ENCODE results near the gene IMPG2.

The IMPG2 gene

DNA sequence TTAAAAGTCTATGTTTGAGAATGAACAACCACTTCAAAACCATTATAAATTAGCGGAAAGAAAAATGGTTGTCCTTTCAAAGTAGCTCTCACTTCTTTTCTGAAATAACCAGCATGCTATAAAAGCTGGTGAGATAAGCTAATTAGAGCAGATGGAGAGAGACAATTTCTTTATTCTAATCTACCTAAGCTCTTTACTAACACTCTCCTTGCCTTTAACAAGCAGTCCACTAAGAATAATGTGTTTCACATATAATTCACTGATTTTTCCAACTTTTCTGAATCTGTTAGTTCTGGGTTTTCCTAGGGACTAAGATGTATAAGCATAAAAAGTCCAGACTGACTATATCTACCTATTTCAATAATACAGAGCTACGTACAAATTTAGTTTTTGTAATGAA, at the start of gene IMPG2:
Gene IMPG2, minus strand, starts transcription at position 101 of the 400 bp plus-strand sequence. CDS start 203 bp downstream, outside the sequence.
- Histone ChIP-seq H4K20me1 (no peaks in the 10 kb centered on the region), H3K4me2 (no peak within 1 kb of the TSS), H3K4me1 (no peaks in the 10 kb centered on the region), H3K9me3 (replicated peaks in 1 of 11) (no peaks in the 10 kb centered on the region), H3K9ac (no peak within 1 kb of the TSS), H3K36me3 (peaks cover 0 to 21% (median 3%) of the 10 kb centered on the region in 11 experiments; a peak in 10 of 22 replicates), H3K27me3 (no peaks in the 10 kb centered on the region), H3K4me3 (no peak within 1 kb of the TSS), H3K27ac (no peak within 1 kb of the TSS)
- no peak for TF ChIP-seq Cebpa-rat (IDR thresholded peaks at IDR 0.05)

GRCh38 chr3:101362406-101362805, 42.0 kb upstream of the IMPG2 start:
- Histone ChIP-seq H3K4me1 (no peaks in the 10 kb centered on the region), H3K36me3 (peaks cover 30 to 88% (median 63%) of the 10 kb centered on the region in 11 experiments), H3K9ac (no peak overlapping the region), H3K27ac (no peak overlapping the region), H3K4me3 (no peak overlapping the region), H3K4me2 (no peak overlapping the region), H4K20me1 (no peaks in the 10 kb centered on the region), H3K27me3 (no peaks in the 10 kb centered on the region), H3K9me3 (replicated peaks in 1 of 11) (peaks cover 11 to 21% (median 17%) of the 10 kb centered on the region in 11 experiments)
- no peak for TF ChIP-seq Cebpa-rat (IDR thresholded peaks at IDR 0.05)

- Histone ChIP-seq H3K27ac (peak overlapping the region in 1 of 11 experiments; percentile 7; a peak in 2 of 22 replicates), H3K27me3 (no peaks in the 10 kb centered on the region), H3K9ac (no peak overlapping the region), H3K9me3 (replicated peaks in 1 of 11) (peaks cover 0 to 2% (median 0%) of the 10 kb centered on the region in 11 experiments; a peak in 5 of 22 replicates), H3K36me3 (peaks cover 5 to 36% (median 11%) of the 10 kb centered on the region in 11 experiments; a peak in 21 of 22 replicates), H4K20me1 (no peaks in the 10 kb centered on the region), H3K4me3 (no peak overlapping the region), H3K4me1 (peaks cover 0 to 8% (median 0%) of the 10 kb centered on the region in 10 experiments; a peak in 5 of 20 replicates), H3K4me2 (peak overlapping the region in 3 of 11 experiments; percentile 1 to 62 (median 15); a peak in 3 of 22 replicates)
- no peak for TF ChIP-seq Cebpa-rat (IDR thresholded peaks at IDR 0.05)
Measured at GRCh38 chr3:101351829-101352228, 31.5 kb upstream of the IMPG2 start.

- H3K9ac ChIP-seq, result no peak overlapping the region
- H3K4me1 ChIP-seq, result no peaks in the 10 kb centered on the region
- H3K4me3 ChIP-seq, result no peak overlapping the region
- H3K4me2 ChIP-seq, result no peak overlapping the region
- H3K9me3 ChIP-seq (replicated peaks in 1 of 11), result no peaks in the 10 kb centered on the region
- H3K36me3 ChIP-seq, result peaks cover 12 to 94% (median 42%) of the 10 kb centered on the region in 11 experiments; a peak in 16 of 22 replicates
- H3K27me3 ChIP-seq, result no peaks in the 10 kb centered on the region
- TF ChIP-seq Cebpa-rat (IDR thresholded peaks at IDR 0.05), result no peak
- no peak overlapping the region for H3K27ac ChIP-seq
- H4K20me1 ChIP-seq, result 0 out of 22 replicates have a peak, but pooled peaks cover 0 to 3% (median 0%) of the 10 kb centered on the region in 11 experiments
Measured at GRCh38 chr3:101340591-101340990, 20.2 kb upstream of the IMPG2 start.

DNA sequence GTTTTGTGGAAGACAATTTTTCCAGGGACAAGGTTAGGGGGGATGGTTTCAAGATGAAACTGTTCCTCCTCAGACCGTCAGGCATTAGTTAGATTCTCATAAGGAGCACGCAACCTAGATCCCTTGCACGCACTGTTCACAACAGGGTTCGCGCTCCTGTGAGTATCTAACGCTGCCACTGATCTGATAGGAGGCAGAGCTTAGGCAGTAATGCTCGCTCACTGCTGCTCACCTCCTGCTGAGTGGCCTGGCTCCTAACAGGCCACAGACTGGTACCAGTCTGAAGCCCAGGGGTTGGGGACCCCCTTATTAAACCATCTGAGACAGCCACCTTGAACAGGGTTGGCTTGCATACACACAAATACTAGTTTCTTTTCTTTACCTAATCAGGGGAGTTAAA, 13.5 kb upstream of the IMPG2 start:
- TF ChIP-seq Cebpa-rat (IDR thresholded peaks at IDR 0.05), result no peak
- Histone ChIP-seq H3K4me3 (no peak overlapping the region), H3K4me2 (no peak overlapping the region), H3K36me3 (peaks cover 0 to 86% (median 27%) of the 10 kb centered on the region in 11 experiments; a peak in 17 of 22 replicates), H3K27me3 (no peaks in the 10 kb centered on the region), H3K27ac (no peak overlapping the region), H4K20me1 (0 out of 22 replicates have a peak, but pooled peaks cover 0 to 3% (median 0%) of the 10 kb centered on the region in 11 experiments), H3K4me1 (no peaks in the 10 kb centered on the region), H3K9me3 (replicated peaks in 1 of 11) (no peaks in the 10 kb centered on the region), H3K9ac (no peak overlapping the region)

- no peak overlapping the region for H3K4me2 ChIP-seq
- H3K9me3 ChIP-seq (replicated peaks in 1 of 11), result no peaks in the 10 kb centered on the region
- no peak for TF ChIP-seq Cebpa-rat (IDR thresholded peaks at IDR 0.05)
- H4K20me1 ChIP-seq, result no peaks in the 10 kb centered on the region
- H3K36me3 ChIP-seq, result peaks cover 9 to 83% (median 23%) of the 10 kb centered on the region in 11 experiments; a peak in 17 of 22 replicates
- H3K27ac ChIP-seq, result no peak overlapping the region
- no peak overlapping the region for H3K4me3 ChIP-seq
- no peak overlapping the region for H3K9ac ChIP-seq
- no peaks in the 10 kb centered on the region for H3K4me1 ChIP-seq
- H3K27me3 ChIP-seq, result no peaks in the 10 kb centered on the region
Measured at GRCh38 chr3:101329016-101329673, 8.8 kb upstream of the IMPG2 start.

- Histone ChIP-seq H3K4me2 (no peak overlapping the region), H3K27me3 (no peaks in the 10 kb centered on the region), H3K4me1 (no peaks in the 10 kb centered on the region), H3K27ac (no peak overlapping the region), H3K9me3 (replicated peaks in 1 of 11) (no peaks in the 10 kb centered on the region), H4K20me1 (no peaks in the 10 kb centered on the region), H3K4me3 (no peak overlapping the region), H3K36me3 (peaks cover 9 to 64% (median 22%) of the 10 kb centered on the region in 11 experiments; a peak in 17 of 22 replicates), H3K9ac (no peak overlapping the region)
- TF ChIP-seq Cebpa-rat (IDR thresholded peaks at IDR 0.05), result no peak
Measured at GRCh38 chr3:101325393-101326134, 5.2 kb upstream of the IMPG2 start.

DNA sequence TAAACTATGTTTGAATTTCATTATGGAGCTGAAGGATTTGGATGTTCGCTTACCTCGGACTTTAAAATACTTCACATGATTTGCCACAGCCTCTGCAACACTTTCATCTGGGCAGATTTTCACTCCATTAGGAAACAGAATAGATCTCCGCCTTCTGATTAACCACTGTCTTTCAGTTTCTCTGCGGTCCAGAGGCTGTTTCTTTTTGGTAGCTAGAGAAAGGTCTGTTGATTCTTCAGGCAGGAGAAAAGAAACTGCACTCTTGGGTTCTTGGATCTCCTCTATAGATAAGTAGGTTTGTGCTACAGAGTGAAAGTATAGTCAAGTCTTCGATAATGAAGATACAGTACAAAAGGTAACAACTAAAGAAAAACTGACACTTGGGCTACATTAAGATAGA, 844 bp downstream of the IMPG2 start:
- H3K27ac ChIP-seq, result no peak overlapping the region
- no peak for TF ChIP-seq Cebpa-rat (IDR thresholded peaks at IDR 0.05)
- H3K27me3 ChIP-seq, result no peaks in the 10 kb centered on the region
- H3K9me3 ChIP-seq (replicated peaks in 1 of 11), result no peaks in the 10 kb centered on the region
- H3K4me1 ChIP-seq, result no peaks in the 10 kb centered on the region
- H4K20me1 ChIP-seq, result no peaks in the 10 kb centered on the region
- no peak overlapping the region for H3K9ac ChIP-seq
- no peak overlapping the region for H3K4me2 ChIP-seq
- H3K4me3 ChIP-seq, result no peak overlapping the region
- H3K36me3 ChIP-seq, result peaks cover 0 to 17% (median 0%) of the 10 kb centered on the region in 11 experiments; a peak in 5 of 22 replicates

- peaks cover 0 to 20% (median 7%) of the 10 kb centered on the region in 11 experiments; a peak in 12 of 22 replicates for H3K36me3 ChIP-seq
- H3K9me3 ChIP-seq (replicated peaks in 1 of 11), result peaks cover 23 to 33% (median 29%) of the 10 kb centered on the region in 11 experiments
- no peak overlapping the region for H3K27ac ChIP-seq
- no peaks in the 10 kb centered on the region for H3K4me1 ChIP-seq
- no peak for TF ChIP-seq Cebpa-rat (IDR thresholded peaks at IDR 0.05)
- no peaks in the 10 kb centered on the region for H3K27me3 ChIP-seq
- H3K9ac ChIP-seq, result no peak overlapping the region
- H4K20me1 ChIP-seq, result no peaks in the 10 kb centered on the region
- no peak overlapping the region for H3K4me2 ChIP-seq
- no peak overlapping the region for H3K4me3 ChIP-seq
Measured at GRCh38 chr3:101312545-101312944, 7.8 kb downstream of the IMPG2 start.

Data from BLaER1 treated with 17β-estradiol and CSF1 and Interleukin-3, amounts not matched to agents 10 nM and 100 nM (cell line).